Transverse colon (tissue), 3 donors: ENCODE results near the gene ASB8.

Experiments used
- CTCF ChIP-seq, 5 experiments: fragments of 200-600 bp in 3 of 5; fragments of 450-650 bp in 2 of 5; sonication (generic) in 3 of 5; IDR thresholded peaks; 1 replicate in 2 of 5; 2 replicates in 3 of 5; pipeline ENCODE4 v1.5.1; 2016 to 2017; ENCODE audit warnings: antibody characterized with exemption in 5 of 5, inconsistent platforms in 3 of 5, mild to moderate bottlenecking in 2 of 5, moderate library complexity in 1 of 5
- EP300 ChIP-seq: sonication (generic); formaldehyde crosslinking; IDR thresholded peaks from one replicate; pipeline ENCODE4 v1.6.1; 2017; ENCODE audit warnings: antibody characterized with exemption, low read depth
- POLR2A ChIP-seq: fragments of 450-650 bp; IDR thresholded peaks from one replicate; pipeline ENCODE4 v1.6.1; 2016; ENCODE audit warnings: antibody characterized with exemption, mild to moderate bottlenecking, moderate library complexity

- no peak for TF ChIP-seq CTCF (IDR thresholded peaks at IDR 0.05)
- TF ChIP-seq POLR2A: no peak
- TF ChIP-seq EP300: no peak
Measured at GRCh38 chr12:48104531-48104930, 52.8 kb downstream of the ASB8 start.
